Islet of Langerhans (tissue), 1 donor: ENCODE results near the gene LRRC56.

Experiments
- FAIRE-seq: peaks from one replicate; lab custom pipeline; 2011; peaks lifted over from hg19 to GRCh38; lab: Jason Lieb, UNC

Gene LRRC56

GRCh38 chr11:521177-521688, 16.1 kb upstream of the LRRC56 start:
- no peak for FAIRE-seq

GRCh38 chr11:526192-526591, 11.1 kb upstream of the LRRC56 start:
- FAIRE-seq, result no peak

- no peak for FAIRE-seq
Observed at GRCh38 chr11:528166-528814, 9.0 kb upstream of the LRRC56 start.

- no peak for FAIRE-seq
Observed at GRCh38 chr11:528815-529727, 8.3 kb upstream of the LRRC56 start.

GRCh38 chr11:529728-530411, 7.5 kb upstream of the LRRC56 start:
- no peak for FAIRE-seq

GRCh38 chr11:530960-531831, 6.1 kb upstream of the LRRC56 start:
- FAIRE-seq, result no peak

GRCh38 chr11:531919-532526, 5.3 kb upstream of the LRRC56 start:
- no peak for FAIRE-seq

GRCh38 chr11:532527-532985, 4.8 kb upstream of the LRRC56 start:
- FAIRE-seq, result no peak

- FAIRE-seq, result no peak
Observed at GRCh38 chr11:532986-533585, 4.2 kb upstream of the LRRC56 start.

- no peak for FAIRE-seq
Observed at GRCh38 chr11:533586-534395, 3.5 kb upstream of the LRRC56 start.

GRCh38 chr11:534396-535209, 2.7 kb upstream of the LRRC56 start:
- no peak for FAIRE-seq

GRCh38 chr11:535210-535518, 2.2 kb upstream of the LRRC56 start:
- no peak for FAIRE-seq

GRCh38 chr11:535519-536454, 1.5 kb upstream of the LRRC56 start, which contains the start of gene HRAS:
TSS of gene HRAS (minus strand) at chr11:535576.
- no peak for FAIRE-seq

- no peak for FAIRE-seq
Observed at GRCh38 chr11:537622-538430, 499 bp downstream of the LRRC56 start.

- FAIRE-seq, result no peak
Observed at GRCh38 chr11:538431-539051, 1.2 kb downstream of the LRRC56 start.

- no peak for FAIRE-seq
Observed at GRCh38 chr11:539971-540481, 2.7 kb downstream of the LRRC56 start.
